Stimulated activated naive CD4-positive, alpha-beta T cell treated with Interleukin-2 at 50 U/mL for 16 hours (primary cell): Measurements from ENCODE around the gene MCTP1.

ENCODE experiments used
- DNase-seq: peaks from one replicate; lab custom pipeline; 2025; lab: John Stamatoyannopoulos, UW

MCTP1 gene

GRCh38 chr5:95114305-95114704 lies 170.6 kb downstream of the MCTP1 start:
- no peak for DNase-seq

DNA sequence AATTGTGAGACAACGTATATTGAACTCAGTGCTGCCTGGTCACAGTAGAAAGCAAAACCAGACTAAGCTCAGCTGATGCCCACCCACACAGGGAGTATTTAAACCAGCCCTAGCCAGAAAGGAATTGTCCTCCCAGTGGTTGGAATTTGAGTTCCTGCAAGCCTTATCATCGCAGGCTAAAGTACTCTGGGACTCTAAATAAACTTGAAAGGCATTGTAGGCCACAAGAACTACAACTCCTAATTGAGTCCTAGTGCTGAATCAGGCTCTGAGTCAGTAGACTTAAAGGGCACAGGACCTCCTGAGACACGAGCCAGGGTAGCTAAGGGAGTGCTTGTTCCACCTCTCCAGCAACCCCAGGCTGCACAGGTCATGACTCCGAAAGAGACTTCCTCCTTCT lies 171.4 kb downstream of the MCTP1 start:
- DNase-seq, result no peak

DNA sequence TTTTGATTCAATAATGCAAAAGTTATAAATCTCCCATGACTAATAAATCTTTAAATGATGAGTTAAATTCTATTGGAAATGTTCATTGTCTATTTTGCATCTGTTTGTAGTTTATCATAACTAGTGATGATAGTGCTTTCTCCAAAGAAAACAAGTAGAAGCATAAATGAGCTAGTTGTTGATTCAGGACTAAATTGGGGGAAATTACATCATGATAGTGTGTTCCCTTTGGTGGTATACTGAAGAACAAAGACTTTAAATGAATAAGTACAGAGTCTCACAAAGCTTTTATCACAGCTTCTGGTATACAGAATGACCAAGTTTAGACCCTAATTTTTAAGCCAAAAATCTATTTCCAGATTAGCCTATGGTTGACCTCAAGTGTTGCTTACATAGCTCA lies 173.8 kb downstream of the MCTP1 start:
- no peak for DNase-seq

DNA sequence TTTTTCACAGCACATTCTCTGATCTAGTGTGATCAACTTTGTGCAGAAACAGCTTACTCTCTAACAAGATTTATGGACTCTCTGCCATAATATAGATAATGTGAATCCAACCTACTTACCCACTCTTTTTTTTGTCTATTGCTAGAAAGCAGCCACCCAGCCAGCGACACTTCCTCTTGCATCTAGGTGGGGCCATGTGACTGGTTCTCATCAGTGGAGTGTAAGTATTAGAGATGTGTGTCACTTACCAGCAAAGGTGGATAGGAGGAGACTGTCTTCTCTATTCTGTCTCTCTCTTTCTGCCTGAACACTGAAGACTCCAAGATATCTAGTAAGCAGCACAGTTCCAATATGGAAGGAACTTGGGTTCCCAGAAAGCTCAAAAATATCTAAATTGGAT lies 174.8 kb downstream of the MCTP1 start:
- no peak for DNase-seq

GRCh38 chr5:95107138-95107537 lies 177.8 kb downstream of the MCTP1 start:
- no peak for DNase-seq

DNA sequence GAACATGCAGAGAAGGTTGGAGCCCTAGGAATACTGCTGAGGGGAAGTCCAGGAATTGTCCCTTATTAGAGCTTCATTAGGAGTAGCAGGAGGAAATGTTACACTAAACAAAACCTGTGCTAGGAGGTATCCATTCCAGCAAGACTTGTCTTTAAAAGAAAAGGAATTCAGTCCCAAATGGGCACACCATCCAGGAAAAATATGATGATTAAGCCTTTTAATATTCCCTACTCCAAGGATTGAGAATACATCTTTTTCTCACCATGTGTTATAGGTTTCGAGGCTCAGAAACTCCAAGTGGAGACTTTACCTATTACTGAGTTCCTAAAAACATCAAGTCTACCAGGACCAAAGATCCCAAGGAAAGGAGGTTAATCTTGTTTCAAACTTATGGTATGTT lies 179.3 kb downstream of the MCTP1 start:
- DNase-seq, result no peak

GRCh38 chr5:95102687-95103086 lies 182.2 kb downstream of the MCTP1 start:
- DNase-seq, result no peak

GRCh38 chr5:95102080-95102479 lies 182.8 kb downstream of the MCTP1 start:
- DNase-seq, result no peak

- no peak for DNase-seq
These were observed 184.3 kb downstream of the MCTP1 start for GRCh38 chr5:95100551-95100950.

GRCh38 chr5:95098012-95098411 lies 186.9 kb downstream of the MCTP1 start:
- DNase-seq, result no peak

DNA sequence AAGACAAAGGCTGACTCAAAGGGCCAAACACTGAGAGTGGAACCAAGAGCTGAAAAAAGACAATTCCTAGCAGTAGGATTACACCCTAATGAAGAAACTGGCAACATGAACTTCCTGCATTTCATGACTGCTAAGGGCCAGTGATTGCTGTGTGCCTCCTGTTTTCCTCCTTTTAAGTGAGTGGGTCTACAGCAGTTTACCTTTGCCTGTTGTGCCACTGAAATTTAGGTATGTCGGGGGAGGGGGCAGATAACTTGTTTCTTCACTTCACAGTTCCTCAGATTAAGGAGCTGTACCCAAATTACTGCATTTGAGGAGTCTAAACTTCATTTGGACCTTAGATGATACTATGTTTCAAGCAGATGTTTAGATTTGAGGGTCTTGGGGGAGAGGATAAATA lies 191.7 kb downstream of the MCTP1 start:
- DNase-seq, result no peak

DNA sequence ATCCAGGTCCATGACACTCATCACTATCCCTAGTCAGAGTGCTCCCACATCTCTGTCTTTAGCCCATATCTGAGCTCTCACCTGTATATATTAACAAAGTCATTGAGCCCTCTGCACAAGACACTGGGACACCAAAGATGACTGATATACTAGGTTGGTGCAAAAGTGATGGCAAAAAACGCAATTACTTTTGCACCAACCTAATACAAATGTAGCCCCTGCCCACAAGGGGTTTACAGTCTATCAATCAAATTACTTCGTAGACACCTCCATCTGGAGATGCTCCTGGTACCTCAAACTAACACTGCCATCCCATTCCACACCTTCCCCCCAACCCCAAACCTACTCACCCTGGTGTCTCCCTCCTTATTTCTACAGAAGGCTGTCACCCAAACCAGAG lies 194.1 kb downstream of the MCTP1 start:
- DNase-seq, result no peak

DNA sequence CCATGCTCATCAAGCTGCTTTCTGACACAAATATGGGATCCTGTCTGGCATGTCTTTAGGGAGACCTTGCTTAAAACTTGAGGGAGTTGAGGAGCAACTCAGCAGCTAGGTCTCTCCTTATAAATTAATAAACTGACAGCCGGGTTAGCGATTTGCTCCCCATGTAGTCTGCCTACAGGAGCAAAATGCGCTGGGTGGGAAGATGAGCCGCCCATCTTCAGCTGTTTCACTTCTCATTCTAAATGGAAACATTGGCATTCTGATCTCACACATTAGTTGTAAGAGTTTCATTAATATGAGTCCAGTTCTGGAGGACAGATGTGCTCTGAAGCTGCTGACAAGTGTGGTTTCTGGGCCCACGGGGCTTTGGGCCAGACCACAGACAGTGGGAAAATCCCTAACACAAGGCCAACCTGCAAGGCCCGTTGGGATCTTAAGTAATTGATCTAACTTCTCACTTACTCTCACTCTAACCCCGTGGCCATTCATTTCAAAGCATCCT lies 197.0 kb downstream of the MCTP1 start:
- DNase-seq, result no peak

DNA sequence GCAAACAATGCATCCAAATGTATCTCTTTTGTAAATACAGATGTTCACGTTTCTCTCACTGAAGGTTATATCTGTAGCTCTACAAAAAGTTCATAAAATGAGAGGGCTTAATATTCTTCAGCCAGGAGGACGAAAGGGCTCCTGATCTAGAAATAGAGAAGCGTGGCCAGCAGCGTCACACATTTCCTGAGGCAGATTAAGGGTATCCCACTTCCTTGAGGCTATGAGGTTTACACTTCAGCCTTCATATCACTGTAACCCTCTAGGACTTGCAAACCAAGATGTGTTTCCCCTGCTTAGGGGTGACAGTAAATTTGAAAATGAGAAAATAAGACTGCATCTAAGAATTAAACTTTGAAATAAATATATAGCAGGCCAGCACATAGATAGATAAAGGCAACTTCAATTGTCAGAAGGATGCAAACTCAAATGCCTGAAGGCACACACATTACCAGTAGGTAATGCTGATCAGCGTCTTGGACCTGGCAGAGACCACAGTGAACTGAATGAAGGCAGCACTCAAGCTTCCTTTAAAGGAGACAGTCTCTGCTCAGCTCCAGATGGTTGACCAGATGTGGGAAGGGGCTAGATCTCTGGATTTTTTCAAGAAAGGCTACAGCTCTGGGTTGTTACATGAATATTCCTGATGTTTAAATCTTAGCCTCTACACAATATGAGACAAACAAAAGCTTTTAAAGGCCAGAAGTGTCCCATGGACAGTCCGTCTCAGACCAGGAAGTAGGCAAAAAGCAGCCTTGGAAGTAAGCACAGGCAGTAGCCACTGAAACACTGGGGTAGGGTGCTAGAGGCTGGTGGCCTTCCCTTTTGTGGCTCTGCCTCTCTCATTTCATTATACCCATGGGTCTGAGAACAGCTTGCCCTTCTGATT lies 197.7 kb downstream of the MCTP1 start:
- no peak for DNase-seq

DNA sequence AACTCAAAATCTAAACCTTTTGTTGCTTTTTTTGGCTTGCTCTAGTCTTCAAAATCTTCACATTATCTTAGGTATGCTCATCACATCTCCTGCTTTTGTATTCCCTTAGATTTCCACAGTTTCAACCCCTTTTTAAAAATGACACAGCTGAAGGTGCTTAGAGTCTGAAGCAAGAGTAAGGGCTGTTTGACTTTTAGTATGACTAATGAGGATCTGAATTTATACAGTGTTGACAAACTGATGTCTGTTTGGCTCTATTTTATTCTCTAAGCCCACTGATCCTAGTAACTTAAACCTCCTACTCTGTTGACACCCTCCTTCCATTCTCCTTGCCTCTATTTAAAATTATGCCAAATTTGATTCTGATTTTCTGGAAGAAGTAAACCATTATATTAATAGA lies 200.1 kb downstream of the MCTP1 start:
- DNase-seq, result no peak

DNA sequence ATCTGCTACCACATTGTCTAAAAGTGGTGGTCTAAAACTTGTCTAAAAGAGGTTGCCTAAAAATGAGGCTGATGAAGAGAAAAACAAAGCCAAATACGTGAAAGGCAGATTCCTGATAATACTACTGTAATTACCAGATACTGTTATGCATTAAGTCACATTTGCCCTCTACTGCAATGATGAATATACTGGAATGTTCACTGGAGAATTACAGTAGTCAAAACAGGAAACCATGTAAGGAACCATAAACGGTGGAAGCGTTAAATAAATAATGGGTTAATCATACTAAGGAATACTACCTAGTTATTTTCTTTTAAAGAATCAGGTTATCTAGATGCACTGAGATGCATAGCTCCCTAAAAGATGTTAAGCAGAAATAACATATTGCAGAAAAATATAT lies 201.3 kb downstream of the MCTP1 start:
- DNase-seq, result no peak

DNA sequence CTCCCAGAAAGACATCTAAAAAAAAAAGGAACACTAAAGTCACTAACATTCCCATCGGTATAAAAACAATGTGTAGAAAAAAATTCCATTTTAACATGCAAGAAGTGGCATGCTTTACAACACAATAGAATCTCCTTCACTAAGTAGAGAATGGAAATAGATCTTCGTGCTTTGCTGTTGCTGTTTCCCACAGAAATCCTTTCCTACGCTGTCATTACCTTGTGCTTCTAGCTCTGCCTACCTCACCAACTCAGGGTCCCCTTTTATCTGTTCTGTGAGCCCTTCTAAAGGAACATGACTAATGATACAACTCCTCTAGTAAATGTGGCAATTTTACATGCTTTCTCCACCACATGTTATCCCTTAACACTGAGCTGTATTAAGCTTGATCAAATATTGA lies 202.9 kb downstream of the MCTP1 start:
- no peak for DNase-seq

GRCh38 chr5:95081500-95081960 lies 203.4 kb downstream of the MCTP1 start:
- no peak for DNase-seq

DNA sequence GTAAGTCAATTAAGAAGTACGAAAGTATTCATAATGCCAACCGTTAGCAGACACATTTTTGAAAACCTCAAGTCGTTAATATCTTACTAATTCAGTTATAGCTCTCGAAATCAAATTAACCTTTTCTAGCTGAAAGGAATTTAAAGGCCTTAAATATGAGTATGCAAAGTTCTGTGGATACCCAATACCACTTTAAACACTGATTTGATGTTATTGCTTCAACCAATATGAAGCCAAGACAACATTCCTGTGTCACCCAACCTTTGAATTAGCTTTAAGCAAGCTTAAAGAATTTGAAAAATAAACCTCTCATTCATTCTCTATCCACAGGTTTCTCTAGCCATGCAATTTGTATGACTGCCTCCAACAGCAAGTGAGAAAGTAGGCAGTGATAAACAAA lies 204.5 kb downstream of the MCTP1 start:
- no peak for DNase-seq

DNA sequence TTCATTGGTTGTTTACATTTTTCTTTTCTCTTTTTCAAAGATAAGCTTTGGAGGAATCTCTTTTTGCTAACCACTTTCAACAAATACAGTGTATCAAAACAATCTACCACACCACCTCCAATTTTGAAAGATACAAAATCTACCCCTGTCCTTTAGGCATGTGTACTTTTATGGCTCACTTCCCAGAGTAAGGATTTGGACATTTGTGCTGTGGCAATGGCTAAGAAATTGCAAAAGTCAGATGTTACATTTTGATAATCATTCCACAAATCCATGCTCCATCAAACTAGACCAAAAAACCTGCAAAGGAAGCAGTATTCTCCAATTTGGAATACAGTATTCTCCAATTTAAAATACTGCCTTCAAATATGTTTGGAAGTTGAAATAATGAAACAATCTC lies 204.9 kb downstream of the MCTP1 start:
- DNase-seq, result no peak

DNA sequence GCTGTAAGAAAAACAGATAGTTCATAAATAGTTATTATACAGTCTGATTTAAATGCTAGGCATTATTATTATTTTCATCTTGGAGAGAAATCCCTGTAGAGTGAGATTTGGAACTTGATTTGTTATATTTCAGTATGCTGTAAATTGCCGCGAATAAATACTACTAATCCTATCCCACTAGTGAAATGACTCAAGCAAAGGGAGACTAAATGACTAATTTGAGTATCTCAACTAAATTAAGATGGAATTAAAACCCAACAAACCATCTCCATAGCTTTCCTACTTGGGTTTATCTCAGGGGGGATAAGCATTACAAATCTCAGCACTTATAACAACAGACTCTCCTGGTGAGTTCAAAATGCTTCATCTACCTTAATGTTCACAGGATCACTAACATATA lies 206.0 kb downstream of the MCTP1 start:
- DNase-seq, result no peak

- no peak for DNase-seq
These were observed 208.3 kb downstream of the MCTP1 start for GRCh38 chr5:95076395-95077185.

- no peak for DNase-seq
These were observed 209.8 kb downstream of the MCTP1 start for GRCh38 chr5:95075111-95075510.
